IMR-90 (cell line): ENCODE results near the gene LTBP1. TPM values are rescaled to one million over a fixed set of nuclear protein-coding genes. Genes with fewer than 3 reads are reported as not detected.
A peak's percentile ranks its signal among the peaks of the same experiment; 100 is the strongest.

Experiments
- ATAC-seq: fragments of 200-7000 bp; cut with Tn5 transposase; 2 replicates; pipeline ENCODE4 v1.9.1; 2020; ENCODE audit warnings: low read depth, mild to moderate bottlenecking, moderate library complexity
- BruUV-seq: library from RNA; stranded (reverse); fragments of 400-500 nt; replicated peaks from 2 replicates; lab custom pipeline; 2021; lab: Mats Ljungman, UMichigan
- CTCF ChIA-PET: fragments of 300-600 bp; formaldehyde crosslinking; extraction: SDS; loops from one replicate; lab custom pipeline; 2021; ENCODE audit warnings: antibody characterized with exemption; lab: Yijun Ruan, JAX
- POLR2A ChIA-PET: fragments of 300-600 bp; sonication (Branson Sonifier 250); formaldehyde crosslinking; loops from one replicate; lab custom pipeline; 2022; ENCODE audit warnings: antibody characterized with exemption; ENCODE audit not compliant: unreplicated experiment; lab: Charles Lee
- DNase-seq: peaks from one replicate; pipeline ENCODE4 v3.0.0; 2013
- H2AFZ ChIP-seq: replicated peaks from 2 replicates; pipeline ENCODE3; 2013; ENCODE audit warnings: low read length, mild to moderate bottlenecking; ENCODE audit not compliant: poor library complexity
- H2AK5ac ChIP-seq: 2 replicates; pipeline ENCODE4 v1.6.1; 2013; ENCODE audit warnings: low read depth, low read length, inconsistent platforms
- H2AK9ac ChIP-seq: replicated peaks from 2 replicates; pipeline ENCODE3; 2013; ENCODE audit warnings: mild to moderate bottlenecking, low read depth, low read length, moderate library complexity; ENCODE audit not compliant: poor library complexity
- H2BK120ac ChIP-seq: 2 replicates; pipeline ENCODE4 v1.6.1; 2013; ENCODE audit warnings: low read depth, low read length, inconsistent platforms
- H2BK15ac ChIP-seq: 3 replicates; pipeline ENCODE4 v1.6.1; 2013; ENCODE audit warnings: low read depth, low read length, inconsistent platforms
- H2BK20ac ChIP-seq: 2 replicates; pipeline ENCODE4 v1.6.1; 2013; ENCODE audit warnings: low read depth, mild to moderate bottlenecking, inconsistent platforms, low read length, moderate library complexity
- H2BK5ac ChIP-seq: 2 replicates; pipeline ENCODE4 v1.6.1; 2013; ENCODE audit warnings: mild to moderate bottlenecking, low read depth, low read length, inconsistent platforms; ENCODE audit not compliant: poor library complexity, severe bottlenecking
- H3K14ac ChIP-seq: replicated peaks from 2 replicates; pipeline ENCODE4 v1.6.1; 2013; ENCODE audit warnings: low read depth, low read length, inconsistent platforms
- H3K18ac ChIP-seq: 2 replicates; pipeline ENCODE4 v1.6.1; 2013; ENCODE audit warnings: low read depth, low read length, control low read depth
- H3K23ac ChIP-seq: 2 replicates; pipeline ENCODE4 v1.6.1; 2013; ENCODE audit warnings: low read depth, low read length, inconsistent platforms
- H3K27ac ChIP-seq: 2 replicates; pipeline ENCODE4 v1.5.1; 2013; ENCODE audit warnings: mild to moderate bottlenecking, control low read depth, low read length; ENCODE audit not compliant: insufficient read depth
- H3K27me3 ChIP-seq: 2 replicates; pipeline ENCODE4 v1.6.1; 2013; ENCODE audit warnings: low read length; ENCODE audit not compliant: control insufficient read depth, insufficient read depth
- H3K36me3 ChIP-seq: 2 replicates; pipeline ENCODE4 v1.6.1; 2013; ENCODE audit warnings: low read length, mixed read lengths; ENCODE audit not compliant: control insufficient read depth, insufficient read depth
- H3K4ac ChIP-seq: 2 replicates; pipeline ENCODE4 v1.6.1; 2013; ENCODE audit warnings: low read depth, low read length, inconsistent platforms
- H3K4me1 ChIP-seq: 2 replicates; pipeline ENCODE4 v1.6.1; 2013; ENCODE audit warnings: low read length, mixed read lengths; ENCODE audit not compliant: control insufficient read depth, insufficient read depth
- H3K4me2 ChIP-seq: 2 replicates; pipeline ENCODE4 v1.6.1; 2013; ENCODE audit warnings: low read depth, mild to moderate bottlenecking, control low read depth, low read length, moderate library complexity
- H3K4me3 ChIP-seq: 2 replicates; pipeline ENCODE4 v1.5.1; 2013; ENCODE audit warnings: low read depth, mild to moderate bottlenecking, control low read depth, low read length, moderate library complexity; ENCODE audit not compliant: insufficient read depth
- H3K56ac ChIP-seq: 2 replicates; pipeline ENCODE4 v1.6.1; 2013; ENCODE audit warnings: low read length, inconsistent platforms; ENCODE audit not compliant: insufficient read depth; ENCODE audit errors: extremely low read depth
- H3K79me1 ChIP-seq, 2 experiments: 2 replicates each; pipeline ENCODE4 v1.6.1; 2013; ENCODE audit warnings: low read length in 2 of 2, inconsistent platforms in 1 of 2, low read depth in 1 of 2
- H3K9ac ChIP-seq: 2 replicates; pipeline ENCODE4 v1.6.1; 2013; ENCODE audit warnings: low read depth, low read length, control low read depth
- H3K9me1 ChIP-seq: 2 replicates; pipeline ENCODE4 v1.6.1; 2013; ENCODE audit warnings: low read length, inconsistent platforms; ENCODE audit not compliant: insufficient read depth
- H3K9me3 ChIP-seq: 2 replicates; pipeline ENCODE4 v1.6.1; 2013; ENCODE audit warnings: low read length; ENCODE audit not compliant: control insufficient read depth, insufficient read depth
- H4K20me1 ChIP-seq: 2 replicates; pipeline ENCODE4 v1.6.1; 2013; ENCODE audit warnings: low read length, inconsistent platforms; ENCODE audit not compliant: insufficient read depth
- H4K5ac ChIP-seq: 2 replicates; pipeline ENCODE4 v1.6.1; 2013; ENCODE audit warnings: mild to moderate bottlenecking, low read depth, low read length, control low read depth
- H4K8ac ChIP-seq, 2 experiments: 2 replicates each; pipeline ENCODE4 v1.6.1; 2013; ENCODE audit warnings: low read depth in 2 of 2, low read length in 2 of 2, control low read depth in 1 of 2, inconsistent platforms in 1 of 2
- H4K91ac ChIP-seq: 2 replicates; pipeline ENCODE4 v1.6.1; 2013; ENCODE audit warnings: low read depth, low read length, inconsistent platforms; ENCODE audit not compliant: insufficient read depth
- BHLHE40 ChIP-seq: fragments of 150-350 bp; IDR thresholded peaks from 2 replicates; pipeline ENCODE4 v1.6.1; 2016; ENCODE audit warnings: mild to moderate bottlenecking, low read depth, low read length
- CHD1 ChIP-seq: IDR thresholded peaks from 2 replicates; pipeline ENCODE4 v1.6.1; 2012; ENCODE audit warnings: low read depth, low read length, improper control_type of control experiment
- FOS ChIP-seq: fragments of 150-350 bp; IDR thresholded peaks from 2 replicates; pipeline ENCODE4 v1.6.1; 2016; ENCODE audit warnings: low read depth, low read length
- MAZ ChIP-seq: IDR thresholded peaks from 2 replicates; pipeline ENCODE4 v1.6.1; 2012; ENCODE audit warnings: low read depth, mild to moderate bottlenecking, low read length, improper control_type of control experiment, moderate library complexity, borderline replicate concordance
- MXI1 ChIP-seq: IDR thresholded peaks from 2 replicates; pipeline ENCODE4 v1.6.1; 2012; ENCODE audit warnings: low read depth, mild to moderate bottlenecking, low read length, moderate library complexity, borderline replicate concordance
- RCOR1 ChIP-seq: IDR thresholded peaks from 2 replicates; pipeline ENCODE4 v1.6.1; 2012; ENCODE audit warnings: mild to moderate bottlenecking, low read length, improper control_type of control experiment; ENCODE audit not compliant: insufficient replicate concordance
- dilution Hi-C: fragments of 300-500 bp; cut with HindIII; formaldehyde crosslinking; loops from one replicate; pipeline ENCODE4 v1.14.3; 2018; ENCODE audit warnings: low sequenced_read_pairs; ENCODE audit not compliant: unreplicated experiment
- in situ Hi-C: fragments of 300-500 bp; cut with MboI; formaldehyde crosslinking; loops from 3 replicates; pipeline ENCODE4 v1.14.3; 2019; ENCODE audit warnings: low sequenced_read_pairs, inconsistent platforms, mixed read lengths
- intact Hi-C: fragments of 100-400 bp; cut with micrococcal nuclease; formaldehyde crosslinking; loops from 2 replicates; pipeline ENCODE4 v1.10.0; 2022
- polyA plus RNA-seq, 3 experiments: library from polyadenylated mRNA; depleted of rRNA; stranded (reverse); fragments of >200 nt; gene quantifications; 2 replicates each; pipeline ENCODE4 v1.2.3, GENCODE V29; 2012; ENCODE audit warnings: low replicate concordance in 1 of 3
- total RNA-seq: library from RNA; depleted of rRNA; stranded (reverse); fragments of >200 nt; gene quantifications from 2 replicates; pipeline ENCODE4 v1.2.3, GENCODE V29; 2012
- TF ChIP-seq, protein P1 (sequence below): conservative IDR thresholded peaks from 2 replicates; pipeline ENCODE4 v1.5.1; 2012; ENCODE audit warnings: mild to moderate bottlenecking, low read depth, low read length, improper control_type of control experiment

LTBP1 gene
- total and polyA plus RNA-seq, 2 of the 4 experiments (the other 2 are of a cell fraction), result 235 to 326 TPM

GRCh38 chr2:33167622-33168245, 221.0 kb downstream of the LTBP1 start (continued):
- TF ChIP-seq FOS, result no peak

- H4K91ac ChIP-seq, result 0 out of 2 replicates have a peak overlapping the region, but pooled peaks have one; percentile 5
- in situ Hi-C loops, result no loop called here
- peak overlapping the region; percentile 75; the same call in 1 of the 2 replicates for H3K18ac ChIP-seq
- peaks cover 28 to 39% of the 10 kb centered on the region in 2 experiments for H3K79me1 ChIP-seq
- H3K4me2 ChIP-seq, result no peak overlapping the region
- intact Hi-C loops, result no loop called here
- dilution Hi-C loops, result no loop called here
- ATAC-seq (no peak), DNase-seq (no peak)
- H3K14ac ChIP-seq, result peak overlapping the region; percentile 12
- H3K9ac ChIP-seq, result no peak overlapping the region
- no peaks in the 10 kb centered on the region for H3K27me3 ChIP-seq
- peak overlapping the region; percentile 70; the same call in 1 of the 3 replicates for H2BK15ac ChIP-seq
- peak overlapping the region; percentile 49 for H2BK5ac ChIP-seq
- H3K4me1 ChIP-seq, result peaks cover 18% of the 10 kb centered on the region
- H3K9me1 ChIP-seq, result peaks cover 4% of the 10 kb centered on the region
- no peak overlapping the region for H3K27ac ChIP-seq
- no peaks in the 10 kb centered on the region for H4K20me1 ChIP-seq
- ChIA-PET POLR2A (no interaction called here), CTCF (no interaction called here)
- no peak overlapping the region for H2AK9ac ChIP-seq
- peak overlapping the region; percentile 18 to 72; a peak in 3 of 4 replicates for H4K8ac ChIP-seq
- H3K56ac ChIP-seq, result no peak overlapping the region
- no peak overlapping the region for H3K4me3 ChIP-seq
- peak overlapping the region; percentile 76; the same call in 1 of the 2 replicates for H2AK5ac ChIP-seq
- 0 out of 2 replicates have a peak overlapping the region, but pooled peaks have one; percentile 63 for H2BK20ac ChIP-seq
- no TSS peak for BruUV-seq
- H2BK120ac ChIP-seq, result peak overlapping the region; percentile 39; the same call in 1 of the 2 replicates
- no peaks in the 10 kb centered on the region for H3K9me3 ChIP-seq
- H2AFZ ChIP-seq, result no peak overlapping the region
- TF ChIP-seq MAZ (no peak), CHD1 (no peak), BHLHE40 (no peak), RCOR1 (no peak), MXI1 (no peak), FOS (no peak)
- TF ChIP-seq, protein P1, sequence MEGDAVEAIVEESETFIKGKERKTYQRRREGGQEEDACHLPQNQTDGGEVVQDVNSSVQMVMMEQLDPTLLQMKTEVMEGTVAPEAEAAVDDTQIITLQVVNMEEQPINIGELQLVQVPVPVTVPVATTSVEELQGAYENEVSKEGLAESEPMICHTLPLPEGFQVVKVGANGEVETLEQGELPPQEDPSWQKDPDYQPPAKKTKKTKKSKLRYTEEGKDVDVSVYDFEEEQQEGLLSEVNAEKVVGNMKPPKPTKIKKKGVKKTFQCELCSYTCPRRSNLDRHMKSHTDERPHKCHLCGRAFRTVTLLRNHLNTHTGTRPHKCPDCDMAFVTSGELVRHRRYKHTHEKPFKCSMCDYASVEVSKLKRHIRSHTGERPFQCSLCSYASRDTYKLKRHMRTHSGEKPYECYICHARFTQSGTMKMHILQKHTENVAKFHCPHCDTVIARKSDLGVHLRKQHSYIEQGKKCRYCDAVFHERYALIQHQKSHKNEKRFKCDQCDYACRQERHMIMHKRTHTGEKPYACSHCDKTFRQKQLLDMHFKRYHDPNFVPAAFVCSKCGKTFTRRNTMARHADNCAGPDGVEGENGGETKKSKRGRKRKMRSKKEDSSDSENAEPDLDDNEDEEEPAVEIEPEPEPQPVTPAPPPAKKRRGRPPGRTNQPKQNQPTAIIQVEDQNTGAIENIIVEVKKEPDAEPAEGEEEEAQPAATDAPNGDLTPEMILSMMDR, result no peak
- H3K36me3 ChIP-seq, result peaks cover 2% of the 10 kb centered on the region; the same call in 1 of the 2 replicates
- H3K4ac ChIP-seq, result peak overlapping the region; percentile 22; the same call in 1 of the 2 replicates
- no peak overlapping the region; the same call in 1 of the 2 replicates for H3K23ac ChIP-seq
- H4K5ac ChIP-seq, result peak overlapping the region; percentile 63; the same call in 1 of the 2 replicates
Observed at GRCh38 chr2:33168425-33168824, 221.7 kb downstream of the LTBP1 start.
